Caco-2 (cell line): ENCODE data around the gene SNHG17. TPM values are rescaled to one million over a fixed set of nuclear protein-coding genes. Genes with fewer than 3 reads are reported as not detected.

ENCODE experiments used
- BruUV-seq: library from RNA; stranded (reverse); fragments of 400-500 nt; replicated peaks from 2 replicates; lab custom pipeline; 2021; lab: Mats Ljungman, UMichigan
- CTCF ChIA-PET: fragments of 300-600 bp; sonication (Branson Sonifier 250); formaldehyde crosslinking; loops from one replicate; lab custom pipeline; 2022; ENCODE audit warnings: antibody characterized with exemption; lab: Charles Lee
- POLR2A ChIA-PET: fragments of 300-600 bp; sonication (Branson Sonifier 250); formaldehyde crosslinking; loops from one replicate; lab custom pipeline; 2022; ENCODE audit warnings: antibody characterized with exemption; lab: Charles Lee
- DNase-seq, 2 experiments: peaks; one replicate each; pipeline versions ENCODE4 v3.0.0 to v3.0.0-alpha.2; 2020 to 2022
- H3K27me3 ChIP-seq: replicated peaks from 2 replicates; pipeline ENCODE4 v1.6.0; 2011; ENCODE audit warnings: low read length; ENCODE audit not compliant: control insufficient read depth, insufficient read depth
- H3K36me3 ChIP-seq: 2 replicates; pipeline ENCODE4 v1.5.1; 2011; ENCODE audit warnings: low read length; ENCODE audit not compliant: control insufficient read depth, insufficient read depth
- H3K4me1 ChIP-seq: fragments of 250-450 bp; sonication (Bioruptor Pico); 2 replicates; pipeline ENCODE4 v1.5.1; 2020; ENCODE audit warnings: mild to moderate bottlenecking
- H3K4me3 ChIP-seq: 2 replicates; pipeline ENCODE4 v1.5.1; 2011; ENCODE audit warnings: low read depth, mild to moderate bottlenecking, control low read depth, low read length
- H3K9me3 ChIP-seq: fragments of 250-450 bp; sonication (Bioruptor Pico); 2 replicates; pipeline ENCODE4 v1.5.1; 2020; ENCODE audit warnings: mild to moderate bottlenecking, moderate library complexity
- H3K27ac Mint-ChIP-seq: one replicate; pipeline ENCODE4 v1.8.0; 2022; ENCODE audit warnings: mixed read lengths; ENCODE audit not compliant: unreplicated experiment
- H3K27me3 Mint-ChIP-seq: one replicate; pipeline ENCODE4 v1.8.0; 2022; ENCODE audit warnings: mixed read lengths; ENCODE audit not compliant: insufficient read depth, unreplicated experiment
- H3K36me3 Mint-ChIP-seq: one replicate; pipeline ENCODE4 v1.8.0; 2022; ENCODE audit warnings: mild to moderate bottlenecking, mixed read lengths; ENCODE audit not compliant: insufficient read depth, unreplicated experiment
- H3K4me1 Mint-ChIP-seq: one replicate; pipeline ENCODE4 v1.8.0; 2022; ENCODE audit warnings: low read depth, mixed read lengths; ENCODE audit not compliant: unreplicated experiment
- H3K4me3 Mint-ChIP-seq: one replicate; pipeline ENCODE4 v1.8.0; 2022; ENCODE audit warnings: mild to moderate bottlenecking, moderate library complexity, mixed read lengths; ENCODE audit not compliant: unreplicated experiment
- H3K9me3 Mint-ChIP-seq: one replicate; pipeline ENCODE4 v1.8.0; 2022; ENCODE audit warnings: mixed read lengths; ENCODE audit not compliant: unreplicated experiment
- intact Hi-C: fragments of 100-400 bp; cut with micrococcal nuclease; formaldehyde crosslinking; loops from one replicate; pipeline ENCODE4 v1.10.0; 2022; ENCODE audit not compliant: unreplicated experiment
- total RNA-seq: library from RNA; stranded (reverse); gene quantifications from 2 replicates; pipeline ENCODE4 v1.2.3, GENCODE V29; 2022
- TF ChIP-seq, protein P1 (sequence below), 2 experiments: fragments of 200-600 bp in 1 of 2; IDR thresholded peaks; 1 replicate in 1 of 2; 2 replicates in 1 of 2; pipeline versions ENCODE4 v1.5.1 to v1.8.0; 2011 to 2022; ENCODE audit warnings: antibody characterized with exemption in 1 of 2, control low read depth in 1 of 2, inconsistent platforms in 1 of 2, low read depth in 1 of 2, low read length in 1 of 2, mild to moderate bottlenecking in 1 of 2, moderate library complexity in 1 of 2; ENCODE audit not compliant: insufficient read depth in 1 of 2, severe bottlenecking in 1 of 2, unreplicated experiment in 1 of 2

The SNHG17 gene
- total RNA-seq, 1 experiment from 2014 or later, result 362 TPM

DNA sequence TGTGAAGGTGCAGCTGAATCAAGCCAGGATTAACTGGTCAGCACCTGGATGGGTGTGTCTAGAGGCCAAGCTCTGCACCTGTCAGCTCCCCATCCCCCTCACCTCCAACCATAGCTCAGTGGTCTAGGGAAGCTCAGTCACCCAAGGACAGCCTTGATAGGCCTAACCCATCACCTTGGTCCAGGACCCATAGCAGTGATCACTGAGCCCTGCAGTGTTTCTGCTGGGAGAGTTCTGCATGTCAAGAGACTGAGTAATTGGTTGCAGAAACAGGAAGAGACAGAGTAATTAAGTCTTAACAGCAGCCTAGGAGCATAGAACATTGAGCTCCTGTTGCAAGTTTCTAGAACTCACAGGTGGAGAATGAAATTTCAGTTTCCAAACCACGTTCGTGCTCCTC, 18.8 kb upstream of the SNHG17 start:
- BruUV-seq, result no TSS peak
- CTCF ChIA-PET, result interaction anchor here (1.2 to 2.5 kb wide), 2 partner anchors 18 to 101 kb away, joined by 5 to 15 read pairs; partner anchors contain the start of gene RALGAPB
- Mint-ChIP-seq H3K27me3 (peaks cover 4% of the 10 kb centered on the region), H3K4me3 (no peak overlapping the region), H3K9me3 (no peaks in the 10 kb centered on the region), H3K27ac (no peak overlapping the region), H3K4me1 (no peaks in the 10 kb centered on the region), H3K36me3 (peaks cover 22% of the 10 kb centered on the region)
- Histone ChIP-seq H3K4me1 (no peaks in the 10 kb centered on the region), H3K27me3 (no peaks in the 10 kb centered on the region), H3K36me3 (no peaks in the 10 kb centered on the region; the same call in 1 of the 2 replicates), H3K4me3 (no peak overlapping the region), H3K9me3 (no peaks in the 10 kb centered on the region)
- TF ChIP-seq, protein P1, sequence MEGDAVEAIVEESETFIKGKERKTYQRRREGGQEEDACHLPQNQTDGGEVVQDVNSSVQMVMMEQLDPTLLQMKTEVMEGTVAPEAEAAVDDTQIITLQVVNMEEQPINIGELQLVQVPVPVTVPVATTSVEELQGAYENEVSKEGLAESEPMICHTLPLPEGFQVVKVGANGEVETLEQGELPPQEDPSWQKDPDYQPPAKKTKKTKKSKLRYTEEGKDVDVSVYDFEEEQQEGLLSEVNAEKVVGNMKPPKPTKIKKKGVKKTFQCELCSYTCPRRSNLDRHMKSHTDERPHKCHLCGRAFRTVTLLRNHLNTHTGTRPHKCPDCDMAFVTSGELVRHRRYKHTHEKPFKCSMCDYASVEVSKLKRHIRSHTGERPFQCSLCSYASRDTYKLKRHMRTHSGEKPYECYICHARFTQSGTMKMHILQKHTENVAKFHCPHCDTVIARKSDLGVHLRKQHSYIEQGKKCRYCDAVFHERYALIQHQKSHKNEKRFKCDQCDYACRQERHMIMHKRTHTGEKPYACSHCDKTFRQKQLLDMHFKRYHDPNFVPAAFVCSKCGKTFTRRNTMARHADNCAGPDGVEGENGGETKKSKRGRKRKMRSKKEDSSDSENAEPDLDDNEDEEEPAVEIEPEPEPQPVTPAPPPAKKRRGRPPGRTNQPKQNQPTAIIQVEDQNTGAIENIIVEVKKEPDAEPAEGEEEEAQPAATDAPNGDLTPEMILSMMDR (IDR thresholded peaks at IDR 0.05; ENCODE audit: insufficient read depth in 1 of 2, low read depth in 1 of 2, low read length in 1 of 2, severe bottlenecking in 1 of 2, unreplicated experiment in 1 of 2), result no peak
- peak in 1 of 2 experiments; percentile 38 for DNase-seq
- POLR2A ChIA-PET, result interaction anchor here (0.7 to 2.2 kb wide), 2 partner anchors 19 kb away, joined by 3 to 9 read pairs; partner anchors contain the start of genes RALGAPB and SNHG17
- intact Hi-C loops, result no loop called here

DNA sequence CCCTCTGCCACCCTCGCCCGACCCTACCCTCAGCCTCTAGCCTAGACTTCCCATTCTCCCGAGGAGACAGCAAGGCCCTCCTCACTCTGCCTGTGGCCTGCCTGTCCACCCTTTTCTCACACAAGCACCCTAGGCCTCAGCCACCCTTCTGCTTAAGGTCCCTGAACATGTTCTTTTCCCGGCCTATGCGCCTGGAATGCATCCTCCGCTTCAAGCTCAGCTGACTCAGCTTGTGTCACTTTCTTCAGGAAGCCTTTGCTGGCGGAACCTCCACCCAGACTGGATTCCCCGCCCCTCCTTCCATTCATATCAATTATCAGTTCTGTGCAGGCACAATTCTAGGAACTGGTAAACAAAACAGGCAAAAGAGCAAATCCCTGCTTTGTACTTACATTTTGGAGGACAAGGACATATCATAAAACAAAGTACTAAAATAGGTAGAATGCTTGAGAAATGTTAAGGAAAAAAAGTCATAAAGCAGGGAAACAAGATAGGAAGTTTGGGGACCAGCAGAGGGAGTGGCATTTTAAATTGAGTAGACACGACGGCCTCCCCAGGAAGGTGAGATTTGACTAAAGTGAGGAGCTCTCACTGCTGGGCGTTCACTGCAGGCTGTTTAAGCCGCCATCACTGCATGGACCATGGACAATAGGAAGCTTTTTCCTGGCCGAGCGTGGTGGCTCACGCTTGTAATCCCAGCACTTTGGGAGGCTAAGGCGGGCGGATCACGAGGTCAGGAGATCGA, 17.9 kb upstream of the SNHG17 start:
- Mint-ChIP-seq H3K36me3 (peaks cover 22% of the 10 kb centered on the region), H3K9me3 (no peaks in the 10 kb centered on the region), H3K4me3 (no peak overlapping the region), H3K4me1 (peaks cover 6% of the 10 kb centered on the region), H3K27ac (no peak overlapping the region), H3K27me3 (peaks cover 4% of the 10 kb centered on the region)
- ChIA-PET POLR2A (interaction anchor here (0.7 to 2.2 kb wide), 3 partner anchors 18 to 20 kb away, joined by 3 to 9 read pairs (median 3); partner anchors contain the start of genes RALGAPB and SNHG17), CTCF (interaction anchor here (1.2 to 2.5 kb wide), 4 partner anchors 18 to 100 kb away, joined by 4 to 15 read pairs (median 5); partner anchors contain the start of genes RALGAPB and SNHG17)
- Histone ChIP-seq H3K9me3 (no peaks in the 10 kb centered on the region), H3K36me3 (no peaks in the 10 kb centered on the region; the same call in 1 of the 2 replicates), H3K4me3 (no peak overlapping the region), H3K27me3 (no peaks in the 10 kb centered on the region), H3K4me1 (peaks cover 6% of the 10 kb centered on the region)
- intact Hi-C loops, result no loop called here
- no TSS peak for BruUV-seq
- DNase-seq, result peak in 1 of 2 experiments; percentile 42
- TF ChIP-seq, protein P1 (IDR thresholded peaks at IDR 0.05; ENCODE audit: insufficient read depth in 1 of 2, low read depth in 1 of 2, low read length in 1 of 2, severe bottlenecking in 1 of 2, unreplicated experiment in 1 of 2), result no peak

DNA sequence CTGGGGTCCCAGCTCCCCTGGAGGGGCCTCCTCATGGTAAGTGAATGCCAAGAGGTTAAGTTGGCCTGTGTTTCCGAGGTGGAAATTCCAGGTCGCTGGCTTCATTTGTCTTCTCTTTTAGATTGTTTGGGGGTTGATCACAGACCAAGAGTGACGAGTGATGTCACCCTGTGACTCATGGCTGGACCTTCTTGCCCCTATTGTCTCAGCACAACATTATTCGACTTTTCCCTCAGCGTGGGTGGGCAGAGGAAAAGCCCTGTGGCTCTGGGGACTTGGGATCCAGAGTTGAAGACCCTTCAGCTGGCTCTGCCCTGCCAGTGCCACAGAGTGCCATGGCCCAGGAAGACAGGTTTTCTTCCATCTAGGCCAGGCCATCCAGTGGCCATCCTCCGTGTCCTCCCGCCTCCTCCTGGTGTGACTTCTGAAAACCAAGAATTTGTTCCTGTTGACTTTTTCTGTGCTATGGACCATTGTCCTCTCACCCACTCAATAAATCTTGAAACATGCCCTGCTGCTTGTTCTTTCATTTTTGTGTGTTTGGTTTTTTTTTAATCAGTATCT, 15.4 kb upstream of the SNHG17 start:
- H3K36me3 ChIP-seq, result no peaks in the 10 kb centered on the region; the same call in 1 of the 2 replicates
- no peaks in the 10 kb centered on the region for H3K27me3 Mint-ChIP-seq
- no peak overlapping the region for H3K4me3 Mint-ChIP-seq
- no peaks in the 10 kb centered on the region for H3K27me3 ChIP-seq
- H3K36me3 Mint-ChIP-seq, result peaks cover 27% of the 10 kb centered on the region
- peaks cover 14% of the 10 kb centered on the region for H3K4me1 ChIP-seq
- H3K9me3 Mint-ChIP-seq, result no peaks in the 10 kb centered on the region
- TF ChIP-seq, protein P1 (IDR thresholded peaks at IDR 0.05; ENCODE audit: insufficient read depth in 1 of 2, low read depth in 1 of 2, low read length in 1 of 2, severe bottlenecking in 1 of 2, unreplicated experiment in 1 of 2), result no peak
- H3K9me3 ChIP-seq, result no peaks in the 10 kb centered on the region
- no TSS peak for BruUV-seq
- peaks cover 15% of the 10 kb centered on the region for H3K4me1 Mint-ChIP-seq
- no peak overlapping the region for H3K4me3 ChIP-seq
- ChIA-PET POLR2A (interaction anchor here (1.1 kb wide), 1 partner anchor 22 kb away, joined by 7 read pairs; the partner anchor contains the start of gene RALGAPB), CTCF (interaction anchor here (0.6 kb wide), 1 partner anchor 29 kb away, joined by 4 read pairs; no protein-coding TSS in a partner anchor)
- DNase-seq, result peak in 1 of 2 experiments; percentile 32
- intact Hi-C loops, result no loop called here
- no peak overlapping the region for H3K27ac Mint-ChIP-seq
